ENCODE data around the gene GLOD5. TPM values are rescaled to one million over a fixed set of nuclear protein-coding genes. Genes with fewer than 3 reads are reported as not detected.

GLOD5 gene
- total and polyA plus RNA-seq, 2 of the 4 experiments (the other 2 are of a cell fraction), result not detected

GRCh38 chrX:48782795-48783194 lies 21.2 kb downstream of the GLOD5 start:
- H2BK15ac ChIP-seq (ENCODE audit: low read depth, low read length), result no peak overlapping the region
- H2AK9ac ChIP-seq (replicated peaks; ENCODE audit: low read depth, low read length, poor library complexity), result no peak overlapping the region
- TF ChIP-seq CTCF (conservative IDR thresholded peaks at IDR 0.05; ENCODE audit: low read depth, low read length) (no peak), SMC3 (IDR thresholded peaks at IDR 0.05; ENCODE audit: low read depth, low read length) (no peak)
- no peak overlapping the region for H2AFZ ChIP-seq (replicated peaks; ENCODE audit: low read length, poor library complexity)
- intact Hi-C loops (cut with micrococcal nuclease) (no loop called here), in situ Hi-C loops (cut with MboI; ENCODE audit: low sequenced_read_pairs) (no loop called here), dilution Hi-C loops (cut with HindIII; ENCODE audit: low sequenced_read_pairs, unreplicated experiment) (no loop called here)
- H3K36me3 ChIP-seq (ENCODE audit: control insufficient read depth, insufficient read depth, low read length), result no peaks in the 10 kb centered on the region
- ChIA-PET CTCF (no interaction called here), POLR2A (ENCODE audit: unreplicated experiment) (no interaction called here)
- no peak overlapping the region for H3K14ac ChIP-seq (replicated peaks; ENCODE audit: low read depth, low read length)
- no peak overlapping the region for H3K4ac ChIP-seq (ENCODE audit: low read depth, low read length)
- H3K9ac ChIP-seq (ENCODE audit: low read depth, low read length), result no peak overlapping the region
- no peak overlapping the region for H3K27ac ChIP-seq (ENCODE audit: insufficient read depth, low read length)
- H4K5ac ChIP-seq (ENCODE audit: low read depth, low read length), result no peak overlapping the region
- H2AK5ac ChIP-seq (ENCODE audit: low read depth, low read length), result no peak overlapping the region
- no peak overlapping the region for H3K4me3 ChIP-seq (ENCODE audit: insufficient read depth, low read depth, low read length)
- no peaks in the 10 kb centered on the region for H3K9me3 ChIP-seq (ENCODE audit: control insufficient read depth, insufficient read depth, low read length)
- H3K79me1 ChIP-seq (ENCODE audit: low read depth in 1 of 2, low read length in 2 of 2), result no peaks in the 10 kb centered on the region
- H3K27me3 ChIP-seq (ENCODE audit: control insufficient read depth, insufficient read depth, low read length), result peaks cover 25% of the 10 kb centered on the region
- H4K20me1 ChIP-seq (ENCODE audit: insufficient read depth, low read length), result no peaks in the 10 kb centered on the region; the same call in 1 of the 2 replicates
- no peak overlapping the region for H4K91ac ChIP-seq (ENCODE audit: insufficient read depth, low read depth, low read length)
- H3K4me1 ChIP-seq (ENCODE audit: control insufficient read depth, insufficient read depth, low read length), result no peaks in the 10 kb centered on the region
- H3K4me2 ChIP-seq (ENCODE audit: low read depth, low read length), result no peak overlapping the region
- no peak overlapping the region for H2BK5ac ChIP-seq (ENCODE audit: low read depth, low read length, poor library complexity, severe bottlenecking)
- no peak overlapping the region for H3K23ac ChIP-seq (ENCODE audit: low read depth, low read length)
- no peak overlapping the region for H3K56ac ChIP-seq (ENCODE audit: extremely low read depth, insufficient read depth, low read length)
- no peak overlapping the region for H4K8ac ChIP-seq (ENCODE audit: low read depth in 2 of 2, low read length in 2 of 2)
- BruUV-seq (replicated peaks), result no TSS peak
- WGBS, 2 experiments (ENCODE audit: extremely low coverage in 2 of 2, insufficient read length in 1 of 2), result no CpG with 5 or more reads among the region's 13 CpGs
- H3K9me1 ChIP-seq (ENCODE audit: insufficient read depth, low read length), result no peaks in the 10 kb centered on the region
- H2BK120ac ChIP-seq (ENCODE audit: low read depth, low read length), result no peak overlapping the region
- DNase-seq (no peak), ATAC-seq (ENCODE audit: low read depth) (no peak)
- H3K18ac ChIP-seq (ENCODE audit: low read depth, low read length), result no peak overlapping the region
- no peak overlapping the region for H2BK20ac ChIP-seq (ENCODE audit: low read depth, low read length)
